Activated CD4-positive, alpha-beta T cell treated with anti-CD3 and anti-CD28 coated beads, Interleukin-2, Interleukin-6, amounts not matched to agents 100 ng/mL and 50 ng/mL, durations not matched to agents 16 hours and 8 hours (primary cell): ENCODE data around the gene MCRS1.
"Not testable (repeated sequence)": the region's sequence is repeated elsewhere in the genome, so short reads cannot be mapped to it uniquely, and the experiment has no call there.

Experiments used
- DNase-seq: peaks from one replicate; pipeline ENCODE4 v3.0.0-alpha.2; 2020

MCRS1 gene

GRCh38 chr12:49567611-49568441, at the start of gene MCRS1:
TSS of gene MCRS1 (minus strand) at chr12:49568142. CDS start at chr12:49566731, 1,411 bp downstream.
- DNase-seq = peak; percentile 91

- no peak for DNase-seq
These were observed 48.7 kb upstream of the MCRS1 start for GRCh38 chr12:49616533-49617219.

- DNase-seq = no peak
These were observed 47.8 kb upstream of the MCRS1 start for GRCh38 chr12:49615725-49616124.

GRCh38 chr12:49612210-49612609, 44.3 kb upstream of the MCRS1 start:
- DNase-seq = no peak

GRCh38 chr12:49610785-49611184, 42.8 kb upstream of the MCRS1 start:
- DNase-seq = not testable (repeated sequence)

- no peak for DNase-seq
These were observed 41.9 kb upstream of the MCRS1 start for GRCh38 chr12:49609875-49610154.

GRCh38 chr12:49609059-49609874, 41.3 kb upstream of the MCRS1 start:
- DNase-seq = no peak

GRCh38 chr12:49605539-49605938, 37.6 kb upstream of the MCRS1 start, which contains the start of gene FAM186B:
TSS of gene FAM186B (minus strand) at chr12:49605639. CDS start at chr12:49605477, 162 bp downstream.
- not testable (repeated sequence) for DNase-seq

GRCh38 chr12:49604856-49605255, 36.9 kb upstream of the MCRS1 start:
- DNase-seq = no peak

GRCh38 chr12:49603721-49604120, 35.8 kb upstream of the MCRS1 start:
- DNase-seq = no peak

- DNase-seq = no peak
These were observed 32.0 kb upstream of the MCRS1 start for GRCh38 chr12:49599961-49600360.

- no peak for DNase-seq
These were observed 30.6 kb upstream of the MCRS1 start for GRCh38 chr12:49598527-49598926.

- DNase-seq = no peak
These were observed 21.0 kb upstream of the MCRS1 start for GRCh38 chr12:49588721-49589516.

GRCh38 chr12:49588281-49588680, 20.3 kb upstream of the MCRS1 start:
- DNase-seq = no peak

GRCh38 chr12:49587174-49587908, 19.4 kb upstream of the MCRS1 start:
- no peak for DNase-seq

GRCh38 chr12:49585477-49586459, 17.8 kb upstream of the MCRS1 start:
- no peak for DNase-seq

GRCh38 chr12:49584591-49584990, 16.6 kb upstream of the MCRS1 start:
- no peak for DNase-seq

GRCh38 chr12:49583366-49584094, 15.6 kb upstream of the MCRS1 start:
- DNase-seq = no peak

- DNase-seq = no peak
These were observed 14.9 kb upstream of the MCRS1 start for GRCh38 chr12:49582850-49583249.

GRCh38 chr12:49582201-49582600, 14.3 kb upstream of the MCRS1 start:
- no peak for DNase-seq
